HTR-8/SVneo (cell line): Measurements from ENCODE around the gene CXADR.

Source experiments
- DNase-seq: peaks from one replicate; pipeline ENCODE4 v3.0.0; 2011; ENCODE audit warnings: low spot score, mixed read lengths; ENCODE audit not compliant: insufficient read length
- FAIRE-seq: peaks from 2 replicates; lab custom pipeline; 2011; peaks lifted over from hg19 to GRCh38; lab: Jason Lieb, UNC

The CXADR gene

GRCh38 chr21:17585875-17586450 is 73.1 kb downstream of the CXADR start:
- peak; percentile 28 for DNase-seq
- FAIRE-seq, result no peak

GRCh38 chr21:17590430-17590829 is 77.6 kb downstream of the CXADR start:
- FAIRE-seq, result no peak

DNA sequence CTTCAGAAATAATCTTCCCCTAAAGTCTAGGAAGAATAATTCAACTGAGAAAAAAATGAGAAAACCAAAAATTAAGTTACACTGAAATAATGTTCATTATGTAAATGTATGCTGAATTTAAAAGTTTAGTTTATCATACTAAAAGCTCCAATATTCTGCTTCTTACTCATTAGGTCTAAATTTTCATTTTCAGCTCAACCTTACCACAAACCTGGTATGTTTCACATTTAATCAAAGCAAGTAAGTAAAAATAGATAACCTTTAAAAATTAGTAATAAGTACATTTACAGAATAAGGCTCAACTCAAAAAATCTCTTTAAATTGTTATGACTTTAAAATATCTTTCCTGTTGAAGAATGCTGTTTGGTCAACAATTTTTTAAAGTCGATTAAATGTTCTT is 84.8 kb downstream of the CXADR start:
- no peak for FAIRE-seq
- no peak for DNase-seq

More at GRCh38 chr21:17590430-17590829, 77.6 kb downstream of the CXADR start:
- DNase-seq, result no peak

DNA sequence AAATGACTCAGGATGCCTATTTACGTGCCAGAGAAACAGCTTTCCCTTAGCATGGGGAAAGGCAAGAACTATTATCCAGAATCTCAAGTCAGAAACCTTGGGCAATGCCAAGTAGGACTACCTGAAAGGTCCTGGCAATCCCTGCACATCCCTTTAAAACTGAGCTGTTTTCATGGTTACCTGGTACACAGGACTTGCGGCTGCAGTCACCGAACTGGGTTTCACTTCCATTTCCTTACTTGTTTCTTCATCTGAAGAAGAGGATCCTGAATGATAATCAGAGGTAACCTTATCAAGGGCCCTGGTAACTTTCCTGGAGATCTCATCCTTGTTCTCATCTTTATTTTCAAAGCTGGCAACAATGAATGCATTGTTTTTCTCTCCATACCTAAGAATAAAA is 85.6 kb downstream of the CXADR start:
- FAIRE-seq (no peak), DNase-seq (no peak)

GRCh38 chr21:17602874-17603273 is 90.0 kb downstream of the CXADR start:
- DNase-seq, result no peak

DNA sequence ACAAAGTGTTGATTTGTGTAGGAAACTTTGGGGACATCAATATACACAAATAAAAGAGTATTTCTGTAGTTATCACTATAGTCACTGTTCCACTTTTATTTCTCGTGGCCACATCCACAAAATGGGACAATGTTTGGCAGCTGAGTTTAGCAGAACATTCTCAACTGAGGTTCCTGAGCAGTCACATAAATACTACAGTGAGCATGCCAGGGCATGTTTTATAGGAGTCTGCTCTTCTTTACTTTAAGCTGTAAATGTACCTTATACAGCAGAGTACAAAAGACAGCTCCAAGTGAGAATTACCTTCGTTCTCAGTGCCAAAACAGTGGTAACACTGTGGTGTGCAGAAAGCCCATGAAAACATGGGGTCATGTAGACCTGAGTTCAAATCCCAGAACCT is 94.8 kb downstream of the CXADR start:
- FAIRE-seq (no peak), DNase-seq (no peak)

More at GRCh38 chr21:17602874-17603273, 90.0 kb downstream of the CXADR start:
- no peak for FAIRE-seq

DNA sequence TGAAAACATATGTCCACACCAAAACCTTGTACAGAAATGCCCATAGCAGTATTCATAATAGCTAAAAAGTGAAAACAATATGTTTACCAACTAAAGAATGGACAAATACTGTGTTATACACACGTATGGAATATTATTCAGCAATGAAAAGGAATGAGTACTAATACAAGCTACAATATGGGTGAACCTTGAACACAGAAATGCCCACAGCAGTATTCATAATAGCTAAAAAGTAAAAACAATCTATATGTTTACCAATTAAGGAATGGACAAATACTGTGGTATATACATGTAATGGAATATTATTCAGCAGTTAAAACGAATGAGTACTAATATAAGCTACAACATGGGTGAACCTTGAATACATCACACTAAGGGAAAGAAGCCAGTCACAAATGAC is 96.8 kb downstream of the CXADR start:
- FAIRE-seq, result no peak
- no peak for DNase-seq

DNA sequence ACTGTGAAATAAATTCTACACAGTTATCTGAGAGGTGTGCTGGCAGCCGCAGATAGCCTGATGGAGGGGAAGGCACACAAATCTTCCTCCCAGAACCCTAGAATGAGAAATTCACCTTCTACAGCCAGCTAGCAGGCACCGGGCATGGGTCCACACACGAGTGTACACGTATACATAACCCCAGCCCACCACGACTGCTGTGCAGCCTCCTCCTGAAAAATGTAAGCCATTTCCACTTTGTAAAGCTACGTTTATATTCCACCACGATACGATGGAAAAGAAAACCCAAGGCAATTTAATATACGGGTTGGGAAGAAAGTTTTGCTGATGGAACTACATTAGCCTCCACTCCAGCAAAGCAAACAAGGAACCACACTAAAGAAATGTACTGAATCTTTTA is 98.1 kb downstream of the CXADR start:
- DNase-seq (no peak), FAIRE-seq (no peak)

- DNase-seq (peak; percentile 78), FAIRE-seq (no peak)
Observed at GRCh38 chr21:17611414-17612022, 98.7 kb downstream of the CXADR start.

GRCh38 chr21:17612023-17612564 is 99.3 kb downstream of the CXADR start:
- FAIRE-seq, result no peak
- DNase-seq, result no peak

DNA sequence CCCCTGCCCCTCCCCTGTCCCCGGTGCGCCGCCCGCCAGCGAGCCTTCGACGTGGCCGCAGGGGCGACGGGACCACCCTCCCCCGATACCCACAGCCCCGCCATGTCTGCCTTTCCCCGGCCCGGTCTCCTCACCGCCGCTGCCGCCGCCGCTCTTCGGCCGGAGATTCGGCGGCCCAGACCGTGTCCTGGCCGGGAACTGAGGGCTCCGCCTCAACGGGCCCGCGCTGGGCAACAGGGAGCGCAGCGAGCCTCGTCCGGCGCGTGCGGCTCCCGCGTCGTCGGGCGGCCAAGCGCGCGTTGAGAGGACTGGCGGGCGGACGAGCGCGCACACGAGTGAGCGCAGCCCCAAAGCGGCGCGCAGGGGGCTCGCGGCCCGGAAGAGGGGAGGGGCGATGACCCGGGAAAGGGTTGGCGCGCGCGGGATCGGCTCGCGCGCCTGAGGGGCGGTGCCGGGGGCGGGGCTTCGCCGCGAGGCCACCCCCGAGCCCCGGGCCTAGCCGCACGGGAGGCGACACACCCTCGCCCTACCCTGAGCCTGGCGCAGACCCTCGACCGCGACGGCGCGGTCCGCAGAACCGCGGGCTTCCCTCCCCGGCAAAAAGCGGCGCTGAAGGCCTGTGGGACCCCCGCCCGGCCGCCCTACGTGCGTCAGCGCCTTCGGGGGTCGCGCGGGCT is 99.9 kb downstream of the CXADR start, which contains the start of gene BTG3:
BTG3 (minus strand) TSS at position 337 of the 677 bp plus-strand sequence. CDS start 3,757 bp downstream, outside the sequence.
- FAIRE-seq (peak; percentile 90), DNase-seq (peak; percentile 77)

GRCh38 chr21:17613242-17613676 is 100.4 kb downstream of the CXADR start:
- DNase-seq (no peak), FAIRE-seq (no peak)

DNA sequence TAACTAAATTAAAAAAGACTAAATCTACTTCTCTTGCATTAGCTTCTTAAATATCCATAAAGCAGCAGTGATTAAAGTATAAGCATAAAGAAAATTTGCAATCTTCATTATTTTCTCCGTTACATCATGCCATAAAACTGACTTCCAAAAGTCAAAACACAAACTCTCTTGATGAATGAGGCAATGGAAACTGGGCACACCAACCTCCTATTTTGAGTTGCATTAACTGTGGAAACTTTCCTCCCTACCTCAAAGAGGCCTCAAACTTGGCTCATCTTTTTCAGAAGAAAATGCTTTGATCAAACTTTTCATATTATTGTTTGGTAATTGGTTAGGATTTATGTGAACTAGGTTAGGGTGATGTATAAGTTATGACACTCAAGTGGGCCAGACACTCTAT is 104.0 kb downstream of the CXADR start:
- DNase-seq (no peak), FAIRE-seq (no peak)

DNA sequence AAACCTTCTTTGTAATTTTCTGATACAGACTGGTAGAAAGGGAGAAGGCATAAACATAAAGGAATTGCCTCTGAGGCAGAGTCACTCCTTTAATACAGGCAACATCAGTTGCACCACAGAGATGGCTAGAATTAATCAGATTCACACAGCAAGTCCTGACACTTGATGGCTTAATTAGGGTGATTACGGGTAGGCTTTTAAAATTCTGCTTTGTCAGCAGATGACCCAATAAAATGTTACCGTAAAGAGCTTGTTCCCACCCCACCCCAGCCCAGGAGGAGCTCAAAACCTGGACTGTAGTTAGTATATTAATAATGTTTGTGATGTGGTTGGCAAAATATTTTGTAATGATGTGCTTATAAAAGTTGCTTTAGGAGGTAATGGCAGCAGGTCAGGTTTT is 109.2 kb downstream of the CXADR start:
- DNase-seq (no peak), FAIRE-seq (no peak)

DNA sequence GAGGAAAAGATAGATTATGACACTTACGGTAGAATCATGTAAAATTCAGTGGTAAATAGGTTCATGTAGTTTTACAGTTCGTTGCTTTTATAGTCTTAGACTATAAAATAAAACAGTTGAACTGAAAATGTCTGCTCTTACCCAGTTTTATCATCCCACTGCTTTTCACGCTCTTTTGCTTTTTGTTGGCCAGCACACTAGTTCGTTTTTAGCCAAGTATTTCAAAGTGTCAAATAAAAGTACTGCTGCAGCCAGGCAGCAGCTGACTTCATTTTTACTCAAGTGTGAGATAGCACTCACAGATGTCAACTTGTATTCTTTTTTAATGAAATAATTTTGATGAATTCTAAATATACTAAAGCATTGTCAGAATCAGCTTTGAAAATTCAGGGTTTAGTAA is 118.4 kb downstream of the CXADR start:
- FAIRE-seq (no peak), DNase-seq (no peak)

- DNase-seq (no peak), FAIRE-seq (no peak)
Observed at GRCh38 chr21:17636711-17637110, 123.9 kb downstream of the CXADR start.

GRCh38 chr21:17640821-17641220 is 128.0 kb downstream of the CXADR start:
- no peak for FAIRE-seq
- DNase-seq, result no peak
